NCI-H128 (cell line): ENCODE results near the gene C5orf15.
A peak's percentile ranks its signal among the peaks of the same experiment; 100 is the strongest.
"Not testable (repeated sequence)": the region's sequence is repeated elsewhere in the genome, so short reads cannot be mapped to it uniquely, and the experiment has no call there.

Experiments
- DNase-seq: peaks from one replicate; lab custom pipeline; 2025; ENCODE audit not compliant: unreplicated experiment; lab: John Stamatoyannopoulos, UW

Gene C5orf15

GRCh38 chr5:133963493-133964128, 4.8 kb downstream of the C5orf15 start:
- no peak for DNase-seq

GRCh38 chr5:133962801-133963476, 5.5 kb downstream of the C5orf15 start:
- DNase-seq = no peak

GRCh38 chr5:133962131-133962530, 6.3 kb downstream of the C5orf15 start:
- DNase-seq = no peak

- DNase-seq = no peak
Measured at GRCh38 chr5:133959643-133960042, 8.8 kb downstream of the C5orf15 start.

- no peak for DNase-seq
Measured at GRCh38 chr5:133957591-133957990, 10.8 kb downstream of the C5orf15 start.

- DNase-seq = no peak
Measured at GRCh38 chr5:133957080-133957479, 11.3 kb downstream of the C5orf15 start.

- not testable (repeated sequence) for DNase-seq
Measured at GRCh38 chr5:133956196-133956595, 12.2 kb downstream of the C5orf15 start.

- no peak for DNase-seq
Measured at GRCh38 chr5:133953568-133954145, 14.8 kb downstream of the C5orf15 start.

GRCh38 chr5:133952729-133953567, 15.5 kb downstream of the C5orf15 start:
- no peak for DNase-seq

GRCh38 chr5:133950821-133951612, 17.4 kb downstream of the C5orf15 start:
- DNase-seq = no peak

GRCh38 chr5:133948721-133949120, 19.7 kb downstream of the C5orf15 start:
- DNase-seq = no peak

- no peak for DNase-seq
Measured at GRCh38 chr5:133947431-133947841, 21.0 kb downstream of the C5orf15 start.

GRCh38 chr5:133945568-133945967, 22.9 kb downstream of the C5orf15 start:
- no peak for DNase-seq

- DNase-seq = peak; percentile 26
Measured at GRCh38 chr5:133944263-133945185, 23.9 kb downstream of the C5orf15 start.

GRCh38 chr5:133943475-133943817, 25.0 kb downstream of the C5orf15 start:
- no peak for DNase-seq

GRCh38 chr5:133942614-133943474, 25.6 kb downstream of the C5orf15 start:
- no peak for DNase-seq

- no peak for DNase-seq
Measured at GRCh38 chr5:133941456-133942196, 26.8 kb downstream of the C5orf15 start.

GRCh38 chr5:133939668-133940067, 28.8 kb downstream of the C5orf15 start:
- DNase-seq = no peak
